SKM-1 (cell line): Measurements from ENCODE around the gene COG5.
"Not testable (repeated sequence)": the region's sequence is repeated elsewhere in the genome, so short reads cannot be mapped to it uniquely, and the experiment has no call there.

ENCODE experiments used
- DNase-seq: peaks from one replicate; lab custom pipeline; 2025; ENCODE audit not compliant: unreplicated experiment; lab: John Stamatoyannopoulos, UW

The COG5 gene

GRCh38 chr7:107286751-107287621, 276.7 kb downstream of the COG5 start:
- DNase-seq: no peak

- DNase-seq: no peak
These were observed 278.7 kb downstream of the COG5 start for GRCh38 chr7:107284911-107285479.

DNA sequence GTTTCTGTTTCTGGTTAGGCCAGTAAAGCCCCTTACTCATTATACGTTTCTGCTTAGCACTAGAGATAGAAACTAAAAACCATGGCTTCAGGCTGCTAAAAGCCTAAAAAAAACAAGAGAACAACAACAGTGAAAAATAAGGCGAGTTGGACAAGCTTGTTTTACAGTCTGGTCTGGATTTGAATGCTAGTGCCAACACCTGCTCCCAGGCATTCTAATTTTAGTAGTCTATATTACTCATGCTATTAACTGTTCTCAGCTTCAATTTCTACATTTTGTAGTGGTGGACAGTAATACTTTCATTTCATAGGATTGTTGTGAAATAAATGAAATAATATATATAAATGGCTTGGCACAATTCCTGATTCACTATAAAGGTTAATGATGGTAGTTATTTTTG, 286.4 kb downstream of the COG5 start:
- no peak for DNase-seq

- no peak for DNase-seq
These were observed 287.4 kb downstream of the COG5 start for GRCh38 chr7:107276220-107276827.

GRCh38 chr7:107274506-107274905, 289.2 kb downstream of the COG5 start:
- no peak for DNase-seq

DNA sequence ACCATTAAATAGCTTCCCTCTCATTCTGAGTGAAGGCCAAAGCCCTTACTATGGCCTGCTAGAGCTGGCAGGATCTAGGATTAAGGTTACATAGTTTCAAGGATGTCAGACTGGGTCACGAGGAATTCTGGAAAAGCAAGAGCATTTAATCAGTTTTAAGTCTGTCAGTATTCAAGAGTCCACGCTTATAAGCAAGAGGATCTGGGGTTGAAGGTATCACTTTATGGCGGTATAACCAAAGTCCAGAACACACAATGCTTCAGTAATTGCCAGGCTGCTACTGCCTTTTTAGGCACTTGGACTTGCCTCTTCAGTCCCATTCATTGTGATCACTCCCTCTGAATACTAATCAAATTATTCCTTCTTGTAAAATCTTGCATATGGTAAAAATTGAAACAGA, 293.9 kb downstream of the COG5 start:
- DNase-seq: no peak

GRCh38 chr7:107268594-107268993, 295.1 kb downstream of the COG5 start:
- DNase-seq: no peak

GRCh38 chr7:107267138-107267537, 296.6 kb downstream of the COG5 start:
- no peak for DNase-seq

- no peak for DNase-seq
These were observed 299.0 kb downstream of the COG5 start for GRCh38 chr7:107264723-107265122.

DNA sequence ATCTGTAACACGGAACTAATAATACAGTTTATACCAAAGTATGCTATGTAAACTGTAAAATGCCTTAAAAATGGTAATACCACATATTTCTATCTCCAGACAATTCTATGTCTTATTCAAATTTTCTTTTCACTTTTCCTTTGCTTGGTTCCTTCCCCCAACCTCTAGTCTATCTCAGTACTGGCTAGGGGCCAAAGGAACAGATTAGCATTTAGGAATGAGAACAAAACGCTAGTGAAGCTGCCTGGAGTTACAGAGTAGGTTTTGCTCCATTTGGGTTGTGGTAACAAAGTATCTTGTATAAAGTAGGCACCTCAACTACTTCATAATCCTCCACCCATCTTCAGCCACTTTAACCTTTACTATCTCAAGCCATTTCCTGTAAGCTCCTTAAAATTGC, 300.9 kb downstream of the COG5 start:
- DNase-seq: no peak

- no peak for DNase-seq
These were observed 305.0 kb downstream of the COG5 start for GRCh38 chr7:107258737-107259136.

- no peak for DNase-seq
These were observed 308.1 kb downstream of the COG5 start for GRCh38 chr7:107255602-107256001.

GRCh38 chr7:107254398-107254985, 309.2 kb downstream of the COG5 start:
- DNase-seq: no peak

DNA sequence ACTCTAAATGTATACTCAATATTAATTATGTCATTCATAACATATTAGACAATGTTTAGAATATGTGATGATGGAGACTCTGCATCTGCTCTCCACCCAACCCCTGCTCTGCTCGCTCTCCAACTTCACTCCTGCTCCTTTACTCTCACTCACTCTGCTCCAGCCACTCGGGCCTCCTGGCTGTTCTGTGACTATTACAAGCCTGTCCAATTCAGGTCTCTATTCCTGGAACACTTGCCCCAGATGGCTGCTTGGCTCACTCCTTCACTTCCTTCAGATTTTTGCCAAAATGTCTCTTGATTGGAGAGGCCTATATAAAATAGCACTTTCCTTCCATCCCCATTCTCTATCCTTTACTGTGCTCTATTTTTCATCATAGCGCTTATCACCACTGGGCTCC, 310.1 kb downstream of the COG5 start:
- no peak for DNase-seq

DNA sequence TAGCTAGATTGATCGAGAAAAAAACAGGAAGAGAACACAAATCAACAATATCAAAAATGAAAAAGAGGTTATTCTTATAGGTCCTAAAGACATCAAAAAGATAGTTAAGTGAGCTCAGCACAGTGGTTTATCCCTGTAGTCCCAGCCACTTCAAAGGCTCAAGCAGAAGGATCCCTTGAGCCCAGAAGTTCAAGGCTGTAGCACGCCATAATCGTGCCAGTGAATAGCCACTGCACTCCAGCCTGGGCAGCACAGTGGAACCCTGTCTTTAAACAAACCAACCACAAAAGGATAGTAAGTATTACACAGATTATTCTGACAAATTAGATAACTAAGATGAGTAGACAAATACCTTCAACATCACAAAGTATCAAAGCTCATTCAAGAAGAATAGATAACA, 311.8 kb downstream of the COG5 start:
- DNase-seq: no peak

DNA sequence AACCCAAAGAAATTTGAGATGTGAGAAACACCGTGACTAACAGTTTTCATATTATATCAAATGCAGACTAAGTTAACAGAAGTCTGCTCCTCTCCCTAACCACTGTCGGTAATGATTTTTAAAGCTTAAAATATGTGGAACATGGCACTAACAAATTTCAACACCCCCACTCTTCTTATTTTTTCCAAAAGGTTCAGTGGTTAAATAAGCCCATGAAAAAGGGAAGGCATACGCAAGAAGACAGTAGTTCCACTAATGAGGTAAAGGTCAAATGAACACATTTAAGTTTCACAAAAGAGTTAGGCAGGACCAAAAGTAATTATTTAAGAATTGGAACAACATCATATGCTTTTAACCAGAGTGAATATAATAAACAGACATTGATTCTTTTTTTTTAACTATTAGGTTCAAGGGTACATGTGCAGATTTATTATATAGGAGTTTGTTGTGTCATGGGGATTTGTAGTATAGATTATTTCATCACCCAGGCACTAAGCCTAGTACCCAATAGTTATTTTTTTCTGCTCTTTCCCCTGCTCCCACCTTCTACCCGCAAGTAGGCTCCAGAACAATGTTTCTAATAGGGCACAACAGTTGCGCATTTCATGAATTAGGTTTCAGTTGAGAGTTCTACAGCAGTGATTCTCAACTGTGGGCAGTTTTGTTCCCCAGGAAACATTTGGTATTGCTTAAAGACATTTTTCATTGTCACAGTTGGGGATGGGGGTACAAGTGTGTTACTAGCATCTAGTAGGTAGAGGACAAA, 315.0 kb downstream of the COG5 start:
- no peak for DNase-seq

GRCh38 chr7:107246836-107247235, 316.9 kb downstream of the COG5 start:
- DNase-seq: not testable (repeated sequence)

DNA sequence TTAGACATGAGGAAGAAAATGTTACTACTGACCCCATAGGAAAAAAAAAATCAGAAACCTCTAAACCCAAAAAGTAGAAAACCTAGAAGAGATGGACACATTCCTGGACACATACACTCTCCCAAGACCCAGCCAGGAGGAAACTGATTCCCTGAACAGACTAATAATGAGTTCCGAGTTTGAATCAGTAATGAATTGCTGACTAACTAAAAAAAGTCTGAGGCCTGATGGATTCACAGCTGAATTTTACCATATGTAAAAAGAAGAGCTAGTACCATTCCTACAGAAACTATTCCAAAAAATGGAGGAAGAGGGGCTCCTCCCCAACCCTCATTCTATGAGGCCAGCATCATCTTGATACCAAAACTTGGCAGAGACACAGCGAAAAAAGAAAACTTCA, 319.1 kb downstream of the COG5 start:
- DNase-seq: no peak

GRCh38 chr7:107242267-107242666, 321.5 kb downstream of the COG5 start:
- DNase-seq: no peak

DNA sequence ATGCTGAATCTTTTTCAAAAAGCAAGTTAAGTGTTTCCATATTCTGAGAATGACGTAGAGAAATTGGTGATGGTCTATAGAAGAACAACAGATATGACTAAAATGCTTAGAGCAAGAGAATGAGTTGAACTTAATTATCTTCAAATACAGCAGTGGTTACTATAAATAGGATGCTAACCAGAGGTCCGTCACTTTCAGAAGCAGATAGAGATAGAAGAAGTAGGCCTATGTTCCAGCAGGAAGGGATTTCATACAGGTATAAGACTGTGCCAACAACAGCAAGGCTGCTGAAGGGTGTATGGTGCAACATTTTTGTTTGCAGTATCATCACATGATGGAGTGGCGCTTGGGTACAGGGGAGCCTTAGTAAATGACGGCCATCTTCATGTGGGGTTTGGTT, 326.3 kb downstream of the COG5 start:
- no peak for DNase-seq

GRCh38 chr7:107236862-107237261, 326.9 kb downstream of the COG5 start:
- no peak for DNase-seq
